Smooth muscle cell (in vitro differentiated cells): ENCODE data around the gene PTPRC. TPM values are rescaled to one million over a fixed set of nuclear protein-coding genes. Genes with fewer than 3 reads are reported as not detected.

Source experiments
- polyA plus RNA-seq: library from polyadenylated mRNA; unstranded; fragments of >200 nt; fragmentation: Nextera tagmentation; extraction: Ambion mirVana; gene quantifications from 2 replicates; pipeline ENCODE4 v1.2.1, GENCODE V29; 2016
- total RNA-seq: library from RNA; depleted of rRNA; stranded (reverse); fragments of >200 nt; gene quantifications from 2 replicates; pipeline ENCODE4 v1.2.3, GENCODE V29; 2014

The PTPRC gene
- total and polyA plus RNA-seq, 2 experiments from 2014 or later = 0.04 TPM; not detected in 1

Other genes with a start within 250 kb of the PTPRC start
- not detected in 2 replicates for gene ATP6V1G3, start 98.4 kb upstream of the PTPRC start, total RNA-seq
- gene ATP6V1G3, start 98.4 kb upstream of the PTPRC start, polyA plus RNA-seq = 0.43 TPM in 1 of 2 replicates, not detected in the other